BJ (cell line): ENCODE results near the gene CCL2. TPM values are rescaled to one million over a fixed set of nuclear protein-coding genes. Genes with fewer than 3 reads are reported as not detected.

Experiments used
- CTCF ChIA-PET: fragments of 350-600 bp; formaldehyde crosslinking; extraction: SDS; loops from one replicate; lab custom pipeline; 2021; ENCODE audit warnings: antibody characterized with exemption, inconsistent platforms; lab: Yijun Ruan, JAX
- POLR2A ChIA-PET: fragments of 300-600 bp; sonication (Branson Sonifier 250); formaldehyde crosslinking; extraction: SDS; loops from one replicate; lab custom pipeline; 2021; ENCODE audit warnings: antibody characterized with exemption; lab: Charles Lee
- DNase-seq: peaks from one replicate; pipeline ENCODE4 v3.0.0-alpha.2; 2011; ENCODE audit warnings: low read depth
- H3K27me3 ChIP-seq: 2 replicates; pipeline ENCODE4 v1.6.0; 2011; ENCODE audit warnings: low read length; ENCODE audit not compliant: control insufficient read depth, insufficient read depth
- H3K36me3 ChIP-seq: 2 replicates; pipeline ENCODE4 v1.5.1; 2011; ENCODE audit warnings: low read length; ENCODE audit not compliant: control insufficient read depth, insufficient read depth
- H3K4me3 ChIP-seq: 2 replicates; pipeline ENCODE4 v1.5.1; 2011; ENCODE audit warnings: low read depth, mild to moderate bottlenecking, control low read depth, low read length
- polyA plus RNA-seq: library from polyadenylated mRNA; depleted of rRNA; stranded (reverse); fragments of >200 nt; gene quantifications from 2 replicates; pipeline ENCODE4 v1.2.3, GENCODE V29; 2011
- TF ChIP-seq, protein P1 (sequence below): IDR thresholded peaks from 2 replicates; pipeline ENCODE4 v1.5.1; 2011; ENCODE audit warnings: low read depth, mild to moderate bottlenecking, control low read depth, inconsistent platforms, low read length, moderate library complexity; ENCODE audit not compliant: insufficient read depth

Gene CCL2
- polyA plus RNA-seq, 1 experiment, result 303 TPM

DNA sequence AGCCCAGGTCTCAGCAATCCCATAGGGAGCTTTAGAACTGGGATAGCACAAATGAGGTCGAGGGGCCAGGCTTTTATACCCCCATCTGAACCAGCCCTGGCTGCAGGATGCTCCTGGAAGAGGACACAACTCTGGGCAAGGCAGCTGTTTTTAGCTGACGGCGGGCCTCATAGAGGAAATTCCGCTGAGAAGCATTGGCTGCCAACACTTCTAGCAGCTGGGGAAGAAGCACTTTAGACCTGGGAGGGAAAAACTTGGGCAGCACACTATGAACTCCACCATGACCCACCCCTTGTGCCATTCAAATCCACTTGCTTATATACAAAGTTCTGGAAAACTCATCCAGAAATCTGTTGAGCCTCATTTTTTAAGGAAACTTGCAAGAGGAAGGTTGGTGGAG, 35.5 kb downstream of the CCL2 start:
- no peak for DNase-seq
- TF ChIP-seq, protein P1, sequence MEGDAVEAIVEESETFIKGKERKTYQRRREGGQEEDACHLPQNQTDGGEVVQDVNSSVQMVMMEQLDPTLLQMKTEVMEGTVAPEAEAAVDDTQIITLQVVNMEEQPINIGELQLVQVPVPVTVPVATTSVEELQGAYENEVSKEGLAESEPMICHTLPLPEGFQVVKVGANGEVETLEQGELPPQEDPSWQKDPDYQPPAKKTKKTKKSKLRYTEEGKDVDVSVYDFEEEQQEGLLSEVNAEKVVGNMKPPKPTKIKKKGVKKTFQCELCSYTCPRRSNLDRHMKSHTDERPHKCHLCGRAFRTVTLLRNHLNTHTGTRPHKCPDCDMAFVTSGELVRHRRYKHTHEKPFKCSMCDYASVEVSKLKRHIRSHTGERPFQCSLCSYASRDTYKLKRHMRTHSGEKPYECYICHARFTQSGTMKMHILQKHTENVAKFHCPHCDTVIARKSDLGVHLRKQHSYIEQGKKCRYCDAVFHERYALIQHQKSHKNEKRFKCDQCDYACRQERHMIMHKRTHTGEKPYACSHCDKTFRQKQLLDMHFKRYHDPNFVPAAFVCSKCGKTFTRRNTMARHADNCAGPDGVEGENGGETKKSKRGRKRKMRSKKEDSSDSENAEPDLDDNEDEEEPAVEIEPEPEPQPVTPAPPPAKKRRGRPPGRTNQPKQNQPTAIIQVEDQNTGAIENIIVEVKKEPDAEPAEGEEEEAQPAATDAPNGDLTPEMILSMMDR, result no peak
- Histone ChIP-seq H3K27me3 (peaks cover 8% of the 10 kb centered on the region), H3K4me3 (no peak overlapping the region), H3K36me3 (no peaks in the 10 kb centered on the region)
- ChIA-PET CTCF (interaction anchor here (0.6 to 1.0 kb wide), 2 partner anchors 23 to 71 kb away, joined by 3 read pairs; no protein-coding TSS in a partner anchor), POLR2A (no interaction called here)

DNA sequence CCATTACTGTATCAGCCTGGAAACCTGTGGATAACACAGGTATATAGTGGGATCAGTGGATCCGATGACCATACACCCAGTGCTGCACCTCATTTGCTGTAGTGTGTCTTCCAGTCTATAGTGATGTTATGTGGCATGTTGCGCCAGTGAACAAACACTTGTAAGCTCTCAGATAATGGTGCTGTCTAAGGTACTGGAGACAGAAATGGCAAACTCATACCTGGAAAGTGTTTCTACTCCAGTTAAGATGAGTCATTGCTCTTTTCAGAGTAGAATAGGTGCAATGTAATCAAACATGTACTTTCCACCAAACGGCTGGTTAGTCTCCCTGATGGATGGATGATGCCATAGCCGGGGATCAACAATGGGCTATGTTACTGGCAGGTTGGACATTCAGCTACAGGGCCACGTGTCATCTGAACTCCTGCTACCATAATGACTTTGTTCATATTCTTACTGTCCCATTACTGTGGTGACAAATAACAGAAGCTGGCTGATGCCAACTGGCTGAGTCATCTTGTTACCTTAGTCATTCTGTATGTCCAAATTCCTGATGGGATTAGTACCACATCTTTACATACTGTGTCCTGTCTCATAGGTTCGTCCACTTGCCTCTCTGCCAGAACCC, 36.8 kb downstream of the CCL2 start:
- ChIA-PET POLR2A (no interaction called here), CTCF (no interaction called here)
- TF ChIP-seq, protein P1, result no peak
- H3K27me3 ChIP-seq, result peaks cover 3% of the 10 kb centered on the region
- H3K36me3 ChIP-seq, result no peaks in the 10 kb centered on the region
- DNase-seq, result no peak
- no peak overlapping the region for H3K4me3 ChIP-seq

DNA sequence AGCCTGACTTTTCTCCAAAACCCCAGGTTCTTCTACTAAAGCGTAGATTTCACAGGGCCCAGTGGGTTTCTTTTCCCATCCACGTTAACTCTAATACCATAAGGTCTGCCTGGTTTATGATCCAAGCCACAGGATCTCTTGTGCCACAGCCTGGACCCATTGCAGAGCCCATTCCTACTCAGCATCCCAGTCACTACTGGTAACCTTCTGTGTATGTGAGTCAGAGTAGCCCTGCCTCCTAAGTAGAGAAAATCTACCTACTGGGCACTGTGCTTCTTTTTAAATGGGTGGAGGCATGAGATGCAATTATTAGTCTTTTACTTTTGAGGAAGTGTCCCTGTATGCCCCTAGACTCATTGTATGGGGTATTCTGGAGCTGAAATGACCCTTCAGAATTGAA, 43.9 kb downstream of the CCL2 start:
- H3K36me3 ChIP-seq, result no peaks in the 10 kb centered on the region
- DNase-seq, result no peak
- no peaks in the 10 kb centered on the region for H3K27me3 ChIP-seq
- TF ChIP-seq, protein P1, result no peak
- POLR2A ChIA-PET, result no interaction called here
- CTCF ChIA-PET, result interaction anchor here (4.2 to 13.6 kb wide), 2 partner anchors 62 to 97 kb away, joined by 39 to 176 read pairs; partner anchors contain the start of gene CCL1
- no peak overlapping the region for H3K4me3 ChIP-seq

DNA sequence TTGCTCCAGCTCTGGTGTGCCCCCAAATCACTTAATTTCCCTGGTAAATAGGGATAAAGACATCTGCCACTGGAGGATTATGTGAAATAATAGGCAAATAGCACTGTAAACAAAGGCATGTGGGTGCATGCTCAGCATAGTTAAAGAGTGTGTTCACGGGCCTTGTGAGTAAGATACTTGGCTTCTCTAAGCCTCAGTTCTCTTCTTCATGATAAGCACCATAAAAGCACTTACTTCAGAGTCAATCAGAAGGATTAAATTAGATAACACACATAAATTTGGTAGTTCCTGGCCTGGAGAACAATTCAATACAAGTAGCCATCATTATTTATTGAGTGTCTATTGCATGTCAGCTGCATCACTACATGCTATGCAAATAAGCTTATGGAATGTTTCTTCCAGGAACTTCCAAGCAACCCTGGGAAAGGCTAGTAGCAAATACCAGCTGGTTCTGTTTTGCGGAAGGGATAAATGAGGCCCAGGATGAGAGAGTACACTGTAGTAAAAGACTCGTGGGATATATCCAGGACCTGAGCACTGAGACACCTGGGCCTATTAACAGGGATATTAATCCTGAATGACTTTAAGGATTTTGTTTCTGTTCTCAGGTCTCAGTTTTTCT, 45.0 kb downstream of the CCL2 start:
- TF ChIP-seq, protein P1, result no peak
- ChIA-PET CTCF (interaction anchor here (0.7 to 13.6 kb wide), 6 partner anchors 16 to 108 kb away, joined by 3 to 176 read pairs (median 3); partner anchors contain the start of gene CCL1), POLR2A (no interaction called here)
- no peaks in the 10 kb centered on the region for H3K27me3 ChIP-seq
- no peaks in the 10 kb centered on the region for H3K36me3 ChIP-seq
- DNase-seq, result peak; percentile 72
- H3K4me3 ChIP-seq, result no peak overlapping the region

DNA sequence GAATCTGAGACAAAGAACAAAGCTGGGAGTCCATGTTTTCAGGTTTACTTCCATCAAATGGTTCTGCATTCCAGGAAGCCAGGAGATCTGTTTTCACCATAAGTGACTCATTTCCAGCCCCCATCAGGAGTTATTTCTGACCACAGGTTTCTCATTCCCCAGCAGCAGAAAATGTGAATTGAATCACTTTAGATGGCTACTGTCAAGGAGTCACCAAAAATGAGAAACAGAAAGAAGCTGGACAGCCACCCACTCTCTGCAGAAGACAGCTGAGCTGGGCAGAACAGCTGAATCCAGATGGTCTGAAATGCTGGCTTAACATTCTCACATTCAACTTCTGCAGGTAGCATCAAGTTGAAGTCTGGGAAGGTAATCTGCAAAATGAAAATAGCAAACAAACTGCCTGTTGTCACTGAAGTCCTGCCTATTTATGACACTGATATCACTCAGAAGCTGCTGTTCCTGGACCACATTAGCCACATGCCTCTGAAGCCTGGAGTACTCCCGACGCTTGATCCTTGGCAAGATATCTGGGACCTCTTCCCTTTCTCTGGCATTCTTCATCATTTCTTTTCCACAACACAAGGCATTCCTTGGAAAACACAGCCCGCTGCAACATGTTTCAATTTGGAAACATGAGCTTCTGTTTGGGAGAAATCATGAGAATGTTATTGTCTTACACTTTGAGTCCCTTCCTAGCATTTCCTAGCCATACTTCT, 45.7 kb downstream of the CCL2 start:
- DNase-seq, result no peak
- Histone ChIP-seq H3K4me3 (no peak overlapping the region), H3K27me3 (no peaks in the 10 kb centered on the region), H3K36me3 (no peaks in the 10 kb centered on the region)
- CTCF ChIA-PET, result interaction anchor here (0.6 to 13.6 kb wide), 8 partner anchors 17 to 108 kb away, joined by 3 to 176 read pairs (median 3); partner anchors contain the start of gene CCL1
- POLR2A ChIA-PET, result interaction anchor here (0.6 to 0.8 kb wide), 3 partner anchors 9 to 83 kb away, joined by 3 to 6 read pairs (median 3); partner anchors contain the start of gene CCL11
- TF ChIP-seq, protein P1, result no peak
